ENCODE measurements around the gene CNOT4. TPM values are rescaled to one million over a fixed set of nuclear protein-coding genes. Genes with fewer than 3 reads are reported as not detected.

Gene CNOT4
- total RNA-seq, 1 experiment from 2014 or later, result 9.7 TPM

DNA sequence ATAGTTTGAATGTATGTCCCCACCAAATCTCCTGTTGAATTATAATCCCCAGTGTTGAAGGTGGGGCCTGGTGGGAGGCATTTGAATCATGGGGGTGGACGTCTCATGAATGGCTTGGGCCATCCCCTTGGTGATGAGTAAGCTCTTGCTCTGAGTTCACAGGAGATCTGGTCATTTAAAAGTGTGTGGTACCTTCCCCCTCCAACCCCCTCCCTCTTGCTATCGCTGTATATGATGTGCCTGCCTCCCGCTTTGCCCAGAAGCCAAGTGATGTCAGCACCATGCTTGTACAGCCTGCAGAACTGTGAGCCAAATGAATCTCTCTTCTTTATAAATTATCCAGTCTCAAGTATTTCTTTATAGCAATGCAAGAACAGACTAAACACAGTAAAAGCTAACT lies 103.0 kb downstream of the CNOT4 start:
- Histone ChIP-seq H3K79me2 (ENCODE audit: low read length) (no peaks in the 10 kb centered on the region), H4K20me1 (ENCODE audit: low read length) (no peaks in the 10 kb centered on the region), H3K9ac (ENCODE audit: low read length) (no peak overlapping the region), H2AFZ (ENCODE audit: low read length) (no peak overlapping the region), H3K4me2 (ENCODE audit: low read length) (no peak overlapping the region), H3K9me2 (replicated peaks; ENCODE audit: low read length) (no peaks in the 10 kb centered on the region), H3K9me3 (ENCODE audit: low read length) (no peaks in the 10 kb centered on the region), H3K4me3 (ENCODE audit: low read length) (no peak overlapping the region), H3K27me3 (ENCODE audit: low read length) (no peaks in the 10 kb centered on the region), H3K4me1 (ENCODE audit: insufficient read depth, low read length) (no peaks in the 10 kb centered on the region), H3K36me3 (ENCODE audit: low read depth, low read length) (no peaks in the 10 kb centered on the region), H3F3A (ENCODE audit: low read length, unreplicated experiment) (no peaks in the 10 kb centered on the region), H3K27ac (ENCODE audit: low read length) (no peak overlapping the region)
- BruUV-seq (replicated peaks), result no TSS peak
- CTCF ChIA-PET, result no interaction called here
- no peak for ATAC-seq
- DNase-seq, result no peak
- TF ChIP-seq EZH2phosphoT487 (IDR thresholded peaks at IDR 0.05; ENCODE audit: borderline replicate concordance, low read length), result no peak
- TF ChIP-seq, protein P1, sequence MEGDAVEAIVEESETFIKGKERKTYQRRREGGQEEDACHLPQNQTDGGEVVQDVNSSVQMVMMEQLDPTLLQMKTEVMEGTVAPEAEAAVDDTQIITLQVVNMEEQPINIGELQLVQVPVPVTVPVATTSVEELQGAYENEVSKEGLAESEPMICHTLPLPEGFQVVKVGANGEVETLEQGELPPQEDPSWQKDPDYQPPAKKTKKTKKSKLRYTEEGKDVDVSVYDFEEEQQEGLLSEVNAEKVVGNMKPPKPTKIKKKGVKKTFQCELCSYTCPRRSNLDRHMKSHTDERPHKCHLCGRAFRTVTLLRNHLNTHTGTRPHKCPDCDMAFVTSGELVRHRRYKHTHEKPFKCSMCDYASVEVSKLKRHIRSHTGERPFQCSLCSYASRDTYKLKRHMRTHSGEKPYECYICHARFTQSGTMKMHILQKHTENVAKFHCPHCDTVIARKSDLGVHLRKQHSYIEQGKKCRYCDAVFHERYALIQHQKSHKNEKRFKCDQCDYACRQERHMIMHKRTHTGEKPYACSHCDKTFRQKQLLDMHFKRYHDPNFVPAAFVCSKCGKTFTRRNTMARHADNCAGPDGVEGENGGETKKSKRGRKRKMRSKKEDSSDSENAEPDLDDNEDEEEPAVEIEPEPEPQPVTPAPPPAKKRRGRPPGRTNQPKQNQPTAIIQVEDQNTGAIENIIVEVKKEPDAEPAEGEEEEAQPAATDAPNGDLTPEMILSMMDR (conservative IDR thresholded peaks at IDR 0.05; ENCODE audit: low read depth, low read length), result no peak
- TF ChIP-seq EZH2 (IDR thresholded peaks at IDR 0.05; ENCODE audit: low read length, unreplicated experiment), result no peak
- intact Hi-C loops (cut with micrococcal nuclease), result no loop called here
- POLR2A ChIA-PET (ENCODE audit: unreplicated experiment), result no interaction called here

- TF ChIP-seq EZH2 (IDR thresholded peaks at IDR 0.05; ENCODE audit: low read length, unreplicated experiment) (no peak), EZH2phosphoT487 (IDR thresholded peaks at IDR 0.05; ENCODE audit: borderline replicate concordance, low read length) (no peak)
- TF ChIP-seq, protein P1 (conservative IDR thresholded peaks at IDR 0.05; ENCODE audit: low read depth, low read length), result no peak
- Histone ChIP-seq H3K79me2 (ENCODE audit: low read length) (no peaks in the 10 kb centered on the region), H3K9me3 (ENCODE audit: low read length) (no peaks in the 10 kb centered on the region), H3K27ac (ENCODE audit: low read length) (no peak overlapping the region), H3K4me1 (ENCODE audit: insufficient read depth, low read length) (no peaks in the 10 kb centered on the region), H4K20me1 (ENCODE audit: low read length) (no peaks in the 10 kb centered on the region), H3K9ac (ENCODE audit: low read length) (no peak overlapping the region), H3K4me2 (ENCODE audit: low read length) (no peak overlapping the region), H2AFZ (ENCODE audit: low read length) (no peak overlapping the region), H3K9me2 (replicated peaks; ENCODE audit: low read length) (no peaks in the 10 kb centered on the region), H3K27me3 (ENCODE audit: low read length) (no peaks in the 10 kb centered on the region), H3K4me3 (ENCODE audit: low read length) (no peak overlapping the region), H3K36me3 (ENCODE audit: low read depth, low read length) (no peaks in the 10 kb centered on the region), H3F3A (ENCODE audit: low read length, unreplicated experiment) (no peaks in the 10 kb centered on the region)
- no TSS peak for BruUV-seq (replicated peaks)
- ChIA-PET CTCF (no interaction called here), POLR2A (ENCODE audit: unreplicated experiment) (no interaction called here)
- ATAC-seq, result no peak
- intact Hi-C loops (cut with micrococcal nuclease), result no loop called here
- DNase-seq, result no peak
These were observed 103.9 kb downstream of the CNOT4 start for GRCh38 chr7:135405969-135406368.

DNA sequence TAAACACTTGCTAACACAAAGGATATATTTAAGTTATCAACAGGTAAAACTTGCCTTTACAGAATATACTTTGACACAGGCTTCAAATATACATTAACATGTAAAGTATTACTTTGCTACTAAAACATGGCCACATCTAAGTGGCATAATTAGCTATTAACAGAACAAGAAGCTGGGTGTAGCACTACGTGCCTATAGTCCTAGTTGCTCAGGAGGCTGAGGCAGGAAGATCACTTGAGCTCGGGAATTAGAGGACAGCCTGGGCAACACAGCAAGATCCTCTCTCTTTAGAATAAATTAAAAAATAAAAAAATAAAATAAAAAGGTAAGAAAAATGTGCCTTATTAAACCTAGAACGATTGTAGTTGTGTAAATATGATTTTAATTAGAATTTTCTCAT lies 106.6 kb downstream of the CNOT4 start:
- H3K79me2 ChIP-seq (ENCODE audit: low read length), result no peaks in the 10 kb centered on the region
- no peak overlapping the region for H3K4me3 ChIP-seq (ENCODE audit: low read length)
- no peaks in the 10 kb centered on the region for H3F3A ChIP-seq (ENCODE audit: low read length, unreplicated experiment)
- CTCF ChIA-PET, result no interaction called here
- no peaks in the 10 kb centered on the region for H3K4me1 ChIP-seq (ENCODE audit: insufficient read depth, low read length)
- H3K9me2 ChIP-seq (replicated peaks; ENCODE audit: low read length), result no peaks in the 10 kb centered on the region
- no peak overlapping the region for H3K4me2 ChIP-seq (ENCODE audit: low read length)
- H4K20me1 ChIP-seq (ENCODE audit: low read length), result no peaks in the 10 kb centered on the region
- H3K27me3 ChIP-seq (ENCODE audit: low read length), result no peaks in the 10 kb centered on the region
- ATAC-seq, result no peak
- TF ChIP-seq, protein P1 (conservative IDR thresholded peaks at IDR 0.05; ENCODE audit: low read depth, low read length), result no peak
- TF ChIP-seq EZH2 (IDR thresholded peaks at IDR 0.05; ENCODE audit: low read length, unreplicated experiment) (no peak), EZH2phosphoT487 (IDR thresholded peaks at IDR 0.05; ENCODE audit: borderline replicate concordance, low read length) (no peak)
- no peak overlapping the region for H3K9ac ChIP-seq (ENCODE audit: low read length)
- H3K9me3 ChIP-seq (ENCODE audit: low read length), result no peaks in the 10 kb centered on the region
- no peak for DNase-seq
- POLR2A ChIA-PET (ENCODE audit: unreplicated experiment), result no interaction called here
- H3K27ac ChIP-seq (ENCODE audit: low read length), result no peak overlapping the region
- no peak overlapping the region for H2AFZ ChIP-seq (ENCODE audit: low read length)
- BruUV-seq (replicated peaks), result no TSS peak
- intact Hi-C loops (cut with micrococcal nuclease), result loop anchor here (5.0 kb wide), 1 partner anchor 121 kb away; no protein-coding TSS in a partner anchor
- no peaks in the 10 kb centered on the region for H3K36me3 ChIP-seq (ENCODE audit: low read depth, low read length)
